K562 (cell line): Measurements from ENCODE around the gene RALGAPA2. TPM values are rescaled to one million over a fixed set of nuclear protein-coding genes. Genes with fewer than 3 reads are reported as not detected.

ENCODE experiments used
- DMBX1 ChIP-seq: fragments of 250-450 bp; sonication (Bioruptor Pico); IDR thresholded peaks from 2 replicates; pipeline ENCODE4 v1.8.0; 2022; ENCODE audit warnings: inconsistent platforms, mild to moderate bottlenecking, moderate library complexity, borderline replicate concordance
- HNRNPL ChIP-seq: fragments of 200-400 bp; formaldehyde crosslinking; IDR thresholded peaks from 2 replicates; pipeline ENCODE4 v1.6.1; 2017; ENCODE audit warnings: low read depth, mild to moderate bottlenecking, low read length
- IRF9 ChIP-seq: fragments of 450-650 bp; IDR thresholded peaks from 2 replicates; pipeline ENCODE4 v1.6.1; 2016; ENCODE audit warnings: missing biosample characterization, missing genetic modification characterization
- L3MBTL2 ChIP-seq: fragments of 450-650 bp; IDR thresholded peaks from 2 replicates; pipeline ENCODE4 v1.6.1; 2016; ENCODE audit warnings: mild to moderate bottlenecking, moderate library complexity
- PRDM10 ChIP-seq: fragments of 450-650 bp; IDR thresholded peaks from 2 replicates; pipeline ENCODE4 v1.6.1; 2018; ENCODE audit not compliant: partially characterized antibody
- TCFL5 ChIP-seq: fragments of 250-450 bp; sonication (Bioruptor Pico); conservative IDR thresholded peaks from 2 replicates; pipeline ENCODE4 v1.6.1; 2021; ENCODE audit warnings: mild to moderate bottlenecking, moderate library complexity, matching md5 sums
- ZNF146 ChIP-seq: IDR thresholded peaks from one replicate; pipeline ENCODE4 v1.6.1; 2018; ENCODE audit warnings: missing compliant biosample characterization; ENCODE audit not compliant: unreplicated experiment
- ZNF277 ChIP-seq: fragments of 250-450 bp; sonication (Bioruptor Pico); IDR thresholded peaks from 2 replicates; pipeline ENCODE4 v1.8.0; 2022; ENCODE audit warnings: inconsistent platforms, mild to moderate bottlenecking, moderate library complexity, borderline replicate concordance
- polyA plus RNA-seq, 8 experiments: library from polyadenylated mRNA; depleted of rRNA in 4 of 8; stranded (reverse) in 5 of 8; unstranded in 3 of 8; fragments of >200 nt; fragmentation: Nextera tagmentation in 2 of 8; fragmentation: Illumina TruSeq in 1 of 8; extraction: Ambion mirVana in 2 of 8; extraction: Trizol in 1 of 8; gene quantifications; 2 replicates each; pipeline versions ENCODE4 v1.2.1 to v1.2.3, GENCODE V29; 2011 to 2014; ENCODE audit warnings: inconsistent platforms in 1 of 8, missing spikeins in 1 of 8
- total RNA-seq, 7 experiments: library from RNA; depleted of rRNA in 6 of 7; stranded (reverse); fragments of >200 nt in 6 of 7; fragmentation: Illumina TruSeq in 2 of 7; extraction: Trizol in 2 of 7; gene quantifications; 2 replicates each; pipeline versions ENCODE4 v1.2.1 to v1.2.3, GENCODE V29; 2011 to 2021; ENCODE audit warnings: low replicate concordance in 1 of 7

The RALGAPA2 gene
- total and polyA plus RNA-seq, 9 of the 15 experiments (the other 6 are each of a cell fraction or from before 2014, with no cell fraction given) = 0.35 to 2.7 (median 1.4) TPM

- TF ChIP-seq DMBX1 (CRISPR knock-in tag) (no peak), PRDM10 (no peak), HNRNPL (no peak), L3MBTL2 (no peak), IRF9 (tag) (no peak), TCFL5 (CRISPR knock-in tag) (no peak), ZNF146 (no peak), ZNF277 (CRISPR knock-in tag) (no peak)
- TF ChIP-seq, all 486 proteins: peak for 0
Measured at GRCh38 chr20:20440886-20441658, 271.4 kb downstream of the RALGAPA2 start (continued).
